ENCODE data around the gene BTNL2. TPM values are rescaled to one million over a fixed set of nuclear protein-coding genes. Genes with fewer than 3 reads are reported as not detected.

Gene BTNL2
- total RNA-seq, 1 donor from 2014 or later = not detected

DNA sequence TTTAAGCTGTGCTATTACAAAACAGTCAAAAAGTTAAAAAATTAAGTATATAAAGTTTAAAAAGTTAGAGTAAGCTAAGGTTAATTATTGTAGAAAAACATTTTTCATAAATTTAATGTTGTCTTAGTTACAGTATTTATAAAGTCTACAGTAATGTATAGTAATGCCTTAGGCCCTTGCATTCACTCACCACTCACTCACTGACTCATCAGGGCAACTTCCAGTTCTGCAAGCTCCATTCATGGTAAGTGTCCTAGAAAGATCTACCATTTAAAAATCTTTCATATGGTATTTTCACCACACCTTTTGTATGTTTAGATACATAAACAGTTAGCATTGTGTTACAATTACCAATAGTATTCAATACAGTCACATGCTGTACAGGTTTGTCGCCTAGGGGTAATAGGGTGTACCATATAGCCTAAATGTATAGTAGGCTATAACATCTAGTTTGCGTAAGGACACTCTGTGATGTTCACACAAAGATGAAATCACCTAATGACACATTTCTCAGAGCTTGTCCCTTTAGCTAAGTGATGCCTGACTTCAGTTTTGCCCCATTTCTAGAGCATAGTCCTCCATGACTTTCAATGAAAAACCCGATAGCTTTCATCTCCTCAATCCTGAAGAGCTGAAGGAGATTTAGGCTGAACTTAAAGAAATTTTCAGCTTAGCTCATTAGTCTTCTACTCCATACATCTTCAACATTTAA, 17.8 kb upstream of the BTNL2 start:
- DNase-seq (ENCODE audit: low spot score in 2 of 2) = no peak
- peak; percentile 49 for FAIRE-seq

GRCh38 chr6:32416036-32416435, 9.1 kb upstream of the BTNL2 start:
- FAIRE-seq (no peak), DNase-seq (ENCODE audit: low spot score in 2 of 2) (no peak)

DNA sequence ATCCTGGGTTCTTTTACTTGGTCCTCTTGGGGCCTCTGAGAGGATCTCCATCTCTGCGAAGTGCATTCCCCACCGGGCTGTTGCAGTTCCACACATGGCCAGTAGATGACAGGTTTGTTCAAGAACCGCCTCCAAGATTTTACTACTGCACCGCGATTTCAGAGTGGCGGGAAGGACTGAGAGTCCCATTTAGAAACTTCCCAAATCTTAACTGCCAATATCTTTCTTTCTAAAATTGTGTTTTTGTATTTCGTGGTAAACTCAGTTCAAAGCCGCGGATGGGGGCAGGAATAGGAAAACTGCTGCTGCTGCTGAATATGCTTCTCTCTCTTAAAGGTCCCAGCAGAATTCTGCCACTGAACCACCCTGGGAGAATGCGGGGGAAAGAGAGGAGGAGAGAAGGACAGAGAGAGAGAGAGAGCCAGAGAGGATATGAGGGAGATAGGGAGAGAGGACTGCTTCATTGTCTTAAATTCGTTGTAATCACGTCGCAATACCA, 8.6 kb upstream of the BTNL2 start:
- FAIRE-seq = no peak
- DNase-seq (ENCODE audit: low spot score in 2 of 2) = peak; percentile 11 to 43

GRCh38 chr6:32413427-32414047, 6.6 kb upstream of the BTNL2 start:
- FAIRE-seq = no peak

GRCh38 chr6:32411566-32412327, 4.8 kb upstream of the BTNL2 start:
- no peak for DNase-seq (ENCODE audit: low spot score in 2 of 2)
- no peak for FAIRE-seq

More at GRCh38 chr6:32413427-32414047, 6.6 kb upstream of the BTNL2 start:
- peak; percentile 22 to 60 for DNase-seq (ENCODE audit: low spot score in 2 of 2)

DNA sequence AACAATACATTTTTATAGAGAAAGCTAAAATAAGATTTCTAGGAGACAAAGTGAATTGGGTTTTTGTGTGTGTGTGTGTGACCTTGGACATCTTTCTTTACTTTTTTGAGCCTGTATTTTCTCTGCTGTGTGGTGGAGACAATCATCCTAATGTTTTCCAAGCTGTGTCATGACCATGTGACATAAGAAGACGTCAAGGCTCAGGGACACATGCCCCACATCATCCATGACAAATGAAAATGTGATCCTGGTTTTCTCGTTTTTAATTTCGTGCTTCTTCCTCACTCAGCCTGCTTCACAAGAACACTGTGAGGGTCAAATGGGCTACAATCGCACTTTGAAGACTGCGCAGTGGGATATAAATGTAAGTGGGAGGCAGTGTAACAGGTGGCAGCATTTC, 3.9 kb upstream of the BTNL2 start:
- no peak for DNase-seq (ENCODE audit: low spot score in 2 of 2)
- no peak for FAIRE-seq

- no peak for FAIRE-seq
- DNase-seq (ENCODE audit: low spot score in 2 of 2) = no peak
These were observed 784 bp downstream of the BTNL2 start for GRCh38 chr6:32406197-32406596.

DNA sequence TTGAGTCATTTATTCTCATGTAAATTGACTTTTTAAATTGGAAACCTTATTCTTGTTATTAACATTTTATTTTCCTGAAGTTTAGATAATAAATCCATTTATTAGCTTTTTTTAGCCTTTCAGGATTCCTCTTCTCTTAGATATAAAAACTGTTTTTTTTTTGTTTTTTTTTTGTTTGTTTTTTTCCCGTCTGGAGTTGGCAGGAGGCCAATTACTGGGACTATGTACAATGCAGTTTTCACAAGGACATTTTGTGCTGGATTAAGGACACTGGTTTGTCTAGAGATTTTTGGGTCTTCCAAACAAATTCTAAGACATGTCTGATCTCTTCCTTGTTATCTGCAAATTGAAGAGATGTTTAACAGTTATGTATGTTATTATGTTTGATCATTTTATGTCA, 1.3 kb downstream of the BTNL2 start:
- DNase-seq (ENCODE audit: low spot score in 2 of 2) (no peak), FAIRE-seq (no peak)

DNA sequence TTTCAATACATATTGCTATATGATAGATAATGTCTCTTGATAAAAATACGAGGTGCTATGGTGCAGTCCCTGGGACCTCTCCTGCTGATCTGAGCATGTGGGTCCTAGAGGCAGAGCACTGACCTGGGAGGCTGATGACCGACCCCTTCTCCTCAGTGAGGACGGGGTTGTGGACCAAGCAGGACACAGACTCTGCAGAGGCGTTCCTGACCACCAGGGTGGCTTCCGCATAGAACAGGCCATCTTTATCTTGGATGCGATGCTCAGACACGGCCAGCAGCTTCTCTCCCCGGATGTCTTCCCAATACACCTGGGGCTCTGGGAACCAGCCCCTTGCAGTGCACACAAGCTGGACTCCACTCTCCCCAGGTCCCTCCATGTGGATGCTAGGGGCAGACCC, 4.2 kb downstream of the BTNL2 start:
- DNase-seq (ENCODE audit: low spot score in 2 of 2) (no peak), FAIRE-seq (no peak)

- FAIRE-seq = no peak
These were observed 5.6 kb downstream of the BTNL2 start for GRCh38 chr6:32401284-32401963.

DNA sequence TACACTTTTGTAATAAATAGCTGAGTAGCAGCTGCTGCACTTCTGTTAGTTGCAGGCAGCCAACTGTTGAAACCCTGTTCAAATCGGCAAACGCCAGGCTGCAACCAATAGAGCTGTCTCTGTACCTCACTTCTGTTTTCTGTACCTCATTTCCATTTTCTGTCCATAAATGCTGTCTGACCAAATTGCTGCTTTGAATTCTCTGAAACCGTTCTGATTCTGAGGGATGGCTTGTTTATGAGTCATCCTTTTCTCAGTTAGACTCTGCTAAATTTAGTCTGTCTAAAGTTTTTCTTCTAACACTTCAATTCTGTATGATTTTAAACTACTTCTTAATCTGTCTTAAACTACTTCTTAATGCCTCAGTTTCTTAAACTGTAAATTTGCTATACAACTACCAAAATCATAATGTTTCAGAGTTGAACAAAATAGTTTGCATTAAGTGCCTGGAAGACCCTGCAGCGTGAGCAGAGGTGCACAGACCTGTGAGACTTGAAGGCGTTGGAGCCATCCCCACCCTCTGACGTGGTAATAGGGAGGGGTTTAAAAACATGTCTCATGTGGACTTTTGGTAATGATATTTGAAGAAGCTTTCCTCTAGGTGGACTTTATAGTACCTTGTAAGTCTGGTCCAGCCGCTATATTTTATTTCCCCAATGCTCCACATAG, 9.6 kb downstream of the BTNL2 start:
- FAIRE-seq (no peak), DNase-seq (ENCODE audit: low spot score in 2 of 2) (no peak)

More at GRCh38 chr6:32401284-32401963, 5.6 kb downstream of the BTNL2 start:
- DNase-seq (ENCODE audit: low spot score in 2 of 2) = no peak

- no peak for DNase-seq (ENCODE audit: low spot score in 2 of 2)
- FAIRE-seq = no peak
These were observed 11.0 kb downstream of the BTNL2 start for GRCh38 chr6:32396028-32396427.

DNA sequence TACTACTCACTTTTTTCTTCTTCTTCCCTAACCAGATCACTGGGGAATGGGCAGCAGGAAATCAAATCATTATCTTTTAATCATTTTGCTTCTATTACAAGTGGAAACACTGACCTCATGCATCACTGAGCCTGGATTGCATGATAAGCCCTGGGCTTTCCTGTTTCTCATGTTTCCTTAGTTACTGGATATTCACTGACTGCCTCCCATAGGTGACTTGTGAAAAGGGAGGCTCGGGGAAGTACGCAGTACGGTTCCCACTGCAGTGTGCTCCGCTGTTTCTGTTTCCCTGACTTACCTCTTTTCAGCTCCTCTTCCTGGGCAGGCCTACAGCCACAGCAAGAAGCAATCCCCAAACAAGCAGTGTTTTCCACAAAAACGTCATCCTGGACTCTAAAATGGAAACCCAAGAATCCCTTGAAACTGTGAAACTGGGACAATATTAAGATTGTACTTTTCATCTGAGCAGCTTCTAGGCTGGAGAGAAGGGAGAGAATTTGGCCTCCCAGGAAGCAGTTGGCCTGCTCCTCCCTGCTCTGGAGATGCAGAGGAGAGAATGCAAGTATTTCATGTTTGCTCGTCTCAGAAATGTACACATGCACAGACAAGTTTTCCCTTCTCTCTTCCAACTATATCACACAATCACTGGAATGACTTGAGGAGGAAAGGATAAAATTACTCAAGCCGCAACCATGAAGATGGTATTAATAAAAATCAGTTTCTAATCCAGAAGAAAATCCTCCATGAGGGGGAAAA, 13.1 kb downstream of the BTNL2 start:
- FAIRE-seq = no peak
- no peak for DNase-seq (ENCODE audit: low spot score in 2 of 2)

GRCh38 chr6:32391505-32391904, 15.5 kb downstream of the BTNL2 start:
- no peak for DNase-seq (ENCODE audit: low spot score in 2 of 2)
- FAIRE-seq = no peak

DNA sequence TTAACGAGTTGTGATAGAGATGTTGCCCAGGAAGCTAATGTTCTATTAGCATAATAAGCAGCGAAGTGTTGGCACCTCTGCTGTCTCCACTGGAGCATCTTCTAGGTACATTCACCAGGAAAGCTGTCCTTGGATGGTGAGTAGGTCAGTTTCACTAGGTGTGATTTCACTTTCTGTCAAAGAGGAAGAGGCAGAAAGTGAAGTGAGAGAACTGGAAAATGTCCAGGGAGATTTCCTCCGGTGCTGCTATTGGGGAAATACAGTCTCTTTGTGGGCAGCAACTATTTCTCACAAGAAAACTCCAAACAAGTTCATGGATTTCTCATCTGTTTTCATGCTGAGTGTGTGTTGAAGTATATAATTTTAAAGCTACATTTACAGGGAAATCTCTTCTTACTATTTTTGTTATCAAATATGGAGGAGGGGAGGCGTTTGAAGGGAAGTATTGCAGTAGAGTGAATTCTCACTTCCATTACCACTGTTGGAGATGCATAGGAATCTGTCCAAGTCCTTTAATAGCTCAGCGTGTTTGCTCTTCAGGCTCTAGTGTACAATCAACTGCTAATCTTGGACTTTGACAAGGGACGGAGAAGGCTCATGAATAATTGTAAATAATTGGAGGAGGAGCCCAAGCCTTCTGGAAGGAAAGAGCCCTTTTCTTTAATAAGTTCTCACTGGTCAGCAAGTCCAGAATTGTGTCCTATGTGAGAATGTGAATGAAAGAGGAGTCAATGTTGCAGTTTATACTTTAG, 19.2 kb downstream of the BTNL2 start:
- FAIRE-seq = no peak
- DNase-seq (ENCODE audit: low spot score in 2 of 2) = peak in 1 of 2 donors; percentile 14

- DNase-seq (ENCODE audit: low spot score in 2 of 2) = no peak
These were observed 20.9 kb downstream of the BTNL2 start for GRCh38 chr6:32386040-32386439.

DNA sequence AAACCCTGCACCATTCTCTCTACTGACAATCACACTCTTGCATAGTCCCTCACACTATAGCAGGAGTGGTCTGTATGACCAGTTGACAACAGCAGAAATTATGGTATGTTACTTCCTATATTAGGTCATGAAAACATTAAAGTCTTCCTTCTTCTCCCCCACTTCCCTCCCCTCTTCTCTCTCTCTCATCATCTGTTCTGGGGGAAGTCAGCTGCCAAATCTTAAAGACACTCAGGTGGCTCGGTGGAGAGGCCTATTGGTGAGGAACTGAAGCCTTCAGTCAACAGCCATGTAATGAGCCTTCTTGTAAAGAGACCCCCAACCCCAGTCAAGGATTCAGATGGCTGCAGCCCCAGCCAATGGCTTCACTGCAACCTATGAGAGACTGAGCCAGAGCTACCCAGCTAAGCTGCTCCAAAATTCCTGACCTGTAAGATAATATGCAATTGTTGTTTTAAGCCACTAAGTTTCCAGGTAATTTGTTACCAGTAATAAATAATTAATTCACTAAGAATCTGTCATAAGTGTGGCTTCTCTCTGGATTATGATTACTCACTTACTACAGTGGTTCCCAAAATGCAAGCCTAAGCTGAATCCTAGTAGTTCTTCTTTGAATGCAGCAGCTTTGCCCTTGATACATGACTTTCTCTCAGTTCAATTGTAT, 24.1 kb downstream of the BTNL2 start:
- DNase-seq (ENCODE audit: low spot score in 2 of 2) (no peak), FAIRE-seq (no peak)

More at GRCh38 chr6:32386040-32386439, 20.9 kb downstream of the BTNL2 start:
- no peak for FAIRE-seq

GRCh38 chr6:32379545-32379944, 27.4 kb downstream of the BTNL2 start:
- DNase-seq (ENCODE audit: low spot score in 2 of 2) (no peak), FAIRE-seq (no peak)
